HG03460 (cell line): ENCODE data around the gene CUX1.

ENCODE experiments used
- ATAC-seq: cut with Tn5 transposase; IDR thresholded peaks from one replicate; pipeline ENCODE4 v1.9.1; 2021; ENCODE audit not compliant: unreplicated experiment

Gene CUX1

DNA sequence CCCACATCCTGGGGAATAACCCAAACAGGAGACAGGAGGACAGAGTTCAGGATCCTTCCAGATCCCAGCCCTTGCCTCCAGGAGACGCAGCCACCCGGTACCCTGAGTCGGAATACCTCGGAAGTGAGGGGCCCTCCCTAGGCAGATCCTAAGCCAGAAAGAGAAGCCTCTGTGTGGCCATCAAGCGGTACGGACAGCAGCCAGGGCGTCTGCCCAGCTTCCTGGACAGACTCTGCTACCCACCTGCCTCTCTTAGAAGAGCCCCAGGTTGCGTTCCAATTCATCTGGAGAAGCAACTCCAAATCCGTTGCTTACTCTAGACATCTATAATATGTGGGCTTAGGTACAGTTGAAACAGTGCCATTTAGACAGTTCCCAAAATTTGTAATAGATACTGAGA is 249.1 kb downstream of the CUX1 start:
- ATAC-seq: no peak

DNA sequence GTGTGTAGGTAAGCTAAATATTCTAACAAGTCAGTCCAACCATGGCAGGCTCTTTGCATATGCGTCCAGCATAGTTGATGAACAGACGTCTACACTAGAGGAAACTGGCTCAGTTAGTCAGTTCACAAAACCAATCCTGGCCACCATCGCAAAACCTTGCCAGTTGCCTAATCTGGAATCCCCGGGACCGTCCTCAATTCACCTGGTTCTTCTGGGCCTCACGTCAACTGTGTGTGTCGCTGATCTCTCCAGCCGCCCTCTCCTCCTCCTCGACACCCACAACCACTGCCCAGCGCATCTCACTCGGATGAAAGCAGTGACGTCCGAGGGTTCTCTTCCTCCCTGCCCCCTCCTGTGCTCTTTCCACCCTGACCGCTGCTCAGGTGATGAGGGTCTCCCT is 251.4 kb downstream of the CUX1 start:
- ATAC-seq: no peak

DNA sequence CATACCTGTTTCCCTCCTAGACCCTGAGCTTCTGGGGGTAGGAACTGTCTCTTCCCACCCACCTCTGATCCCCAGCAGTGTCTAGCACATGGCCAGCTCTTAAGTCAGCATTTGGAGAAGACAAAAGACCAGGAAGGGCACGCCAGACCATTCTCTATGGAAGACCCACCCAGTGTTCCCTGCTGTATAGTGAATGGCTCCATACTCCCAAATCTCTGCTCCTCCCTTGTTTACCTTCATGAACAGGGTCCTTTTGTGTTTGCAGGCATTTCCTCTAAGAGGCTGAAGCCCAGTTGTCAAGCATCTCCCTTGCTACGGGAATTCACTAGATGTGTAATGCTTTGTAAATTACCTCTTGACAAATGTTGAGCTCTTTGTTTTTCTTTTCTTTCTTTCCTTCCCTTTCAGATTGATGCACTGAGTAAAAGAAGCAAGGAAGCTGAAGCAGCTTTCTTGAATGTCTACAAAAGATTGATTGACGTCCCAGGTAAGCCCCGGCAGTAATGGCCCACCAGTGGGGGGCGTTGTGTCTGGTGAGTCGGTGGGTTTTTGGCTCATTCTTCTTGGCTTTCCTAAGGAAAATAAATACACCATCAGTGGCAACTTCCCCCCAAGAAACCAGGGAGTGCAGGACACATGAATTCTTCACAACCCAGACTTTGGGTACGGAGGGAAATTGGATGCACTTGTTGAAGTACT is 252.7 kb downstream of the CUX1 start:
- no peak for ATAC-seq

DNA sequence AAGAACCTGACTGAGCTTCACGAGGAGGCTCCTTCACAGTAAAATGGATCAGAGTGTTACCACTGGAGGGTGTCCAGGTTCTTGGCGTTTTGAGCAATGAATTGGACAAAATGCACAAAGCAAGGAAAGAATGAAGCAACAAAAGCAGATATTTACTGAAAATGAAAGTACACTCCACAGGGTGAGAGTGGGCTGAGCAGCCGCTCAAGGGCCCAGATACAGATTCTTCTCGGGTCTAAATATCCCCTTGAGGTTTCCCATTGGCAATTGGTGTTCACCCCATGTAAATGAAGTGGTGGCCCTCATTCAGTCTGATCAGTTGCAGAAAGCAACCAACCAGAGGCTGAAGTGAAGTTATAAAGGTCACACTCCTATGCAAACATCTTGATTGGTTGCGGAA is 254.6 kb downstream of the CUX1 start:
- no peak for ATAC-seq

DNA sequence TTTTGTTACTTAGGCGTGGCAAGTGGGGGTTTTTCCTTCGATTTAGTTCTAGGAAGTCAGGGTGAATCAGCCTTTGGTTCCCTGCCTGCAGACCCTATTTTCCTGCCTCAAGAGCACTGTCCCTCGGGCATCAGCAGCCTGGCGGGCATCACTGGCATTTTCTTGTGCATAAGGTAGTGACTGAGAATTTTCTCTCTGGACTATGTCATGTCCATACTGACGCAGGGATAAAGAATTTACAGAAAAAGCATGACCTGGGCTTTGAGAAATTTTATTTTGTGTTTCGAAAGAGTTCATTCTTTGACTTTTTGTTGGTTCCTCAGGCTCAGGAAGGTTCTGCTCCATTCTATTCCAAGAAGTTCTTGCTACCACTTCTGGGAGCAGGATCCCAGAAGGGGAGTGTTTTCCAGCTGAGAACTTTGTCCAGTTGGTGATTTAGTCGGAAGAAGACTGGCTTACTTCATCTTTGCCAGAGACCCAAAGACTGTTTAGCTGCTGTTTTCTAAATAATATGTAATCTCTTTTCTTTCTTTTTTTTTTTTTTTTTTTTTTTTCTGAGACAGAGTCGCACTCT is 255.3 kb downstream of the CUX1 start:
- no peak for ATAC-seq

DNA sequence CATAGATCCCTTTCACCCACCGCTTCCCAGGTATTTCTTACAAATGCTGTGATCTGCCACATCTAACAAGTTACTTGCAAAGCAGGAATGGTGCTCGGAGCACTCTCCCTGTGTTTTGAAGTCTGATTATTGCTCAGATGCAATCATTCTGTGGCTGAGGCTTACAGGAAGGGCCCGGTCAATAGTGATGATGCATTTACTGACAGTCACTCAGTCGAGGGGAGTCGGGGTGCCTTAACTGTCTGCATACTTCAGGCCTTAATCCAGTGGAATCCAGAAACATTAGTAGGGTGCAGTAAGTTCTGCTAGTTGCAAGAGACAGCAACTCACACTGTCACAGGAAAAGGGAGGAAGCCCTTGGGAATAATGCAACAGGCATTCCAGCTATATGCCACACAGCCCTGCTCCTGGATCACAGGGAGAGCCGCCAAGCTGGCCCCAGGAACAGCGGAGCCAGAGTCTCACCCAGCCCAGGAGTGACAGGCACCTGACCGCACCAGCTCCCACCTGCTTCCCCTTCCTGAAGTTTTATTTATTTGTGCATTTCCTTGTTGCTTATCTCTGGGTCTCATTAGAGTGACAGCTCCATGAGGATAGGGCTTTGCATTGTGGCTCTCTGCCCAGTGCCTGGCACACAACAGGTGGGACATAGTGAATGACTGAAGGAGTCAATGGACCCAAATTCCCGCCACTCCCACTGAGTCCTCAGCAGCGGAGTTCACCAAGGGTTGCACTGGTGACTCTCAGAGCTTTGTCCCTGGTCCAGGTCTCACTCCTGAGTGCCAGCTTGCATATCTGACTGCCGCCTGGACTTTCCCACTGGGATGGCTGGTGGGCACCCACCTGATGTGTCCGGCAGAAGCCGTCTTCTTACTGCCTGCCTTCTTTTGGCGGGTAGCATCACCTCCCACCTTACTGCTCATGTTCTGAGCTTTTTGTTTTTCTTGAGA is 256.8 kb downstream of the CUX1 start:
- no peak for ATAC-seq

DNA sequence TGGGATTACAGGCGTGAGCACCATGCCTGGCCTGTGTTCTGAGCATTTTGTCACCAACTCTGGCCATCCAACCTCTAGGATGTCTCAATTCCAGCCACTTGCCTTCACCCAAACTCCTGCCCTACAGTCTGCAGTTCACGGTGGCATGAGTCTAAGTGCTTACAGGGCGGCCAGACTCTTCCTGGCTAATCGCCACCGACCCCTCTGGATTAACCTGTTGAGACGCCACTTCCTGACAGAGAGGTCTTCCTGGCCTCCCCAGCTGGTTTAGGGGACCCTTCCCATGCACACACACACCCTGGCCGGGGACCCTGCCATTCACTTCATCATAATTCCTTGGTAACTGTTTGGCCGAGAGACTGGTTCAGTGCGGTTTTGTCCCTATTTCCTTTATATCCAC is 257.7 kb downstream of the CUX1 start:
- no peak for ATAC-seq

DNA sequence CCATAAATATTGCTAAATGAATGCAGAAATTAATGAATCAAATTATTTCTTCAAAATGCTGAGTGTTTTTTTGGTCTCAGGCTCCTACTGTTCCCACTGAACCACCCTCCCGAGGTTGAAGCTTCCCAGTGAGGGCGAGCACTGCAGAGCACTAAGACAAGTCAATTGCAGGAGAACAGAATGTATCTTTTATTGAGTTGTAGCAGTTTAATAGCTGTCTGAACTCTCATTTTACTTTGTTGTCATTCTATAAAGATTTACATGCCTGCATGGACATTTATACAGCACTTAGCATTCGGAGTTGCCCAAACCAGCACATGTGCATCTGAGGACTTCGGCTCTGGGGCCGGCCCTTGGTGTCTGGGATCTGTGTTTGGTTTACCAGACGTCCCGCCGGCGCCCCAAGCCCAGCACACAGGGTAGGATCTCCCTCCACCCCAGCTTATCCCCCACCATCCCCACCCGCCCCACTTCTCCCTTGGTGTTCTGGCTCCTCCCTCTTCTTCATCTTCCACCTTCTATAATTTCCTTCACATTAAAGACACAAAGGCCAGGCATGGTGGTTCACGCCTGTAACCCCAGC is 258.2 kb downstream of the CUX1 start:
- ATAC-seq: no peak

DNA sequence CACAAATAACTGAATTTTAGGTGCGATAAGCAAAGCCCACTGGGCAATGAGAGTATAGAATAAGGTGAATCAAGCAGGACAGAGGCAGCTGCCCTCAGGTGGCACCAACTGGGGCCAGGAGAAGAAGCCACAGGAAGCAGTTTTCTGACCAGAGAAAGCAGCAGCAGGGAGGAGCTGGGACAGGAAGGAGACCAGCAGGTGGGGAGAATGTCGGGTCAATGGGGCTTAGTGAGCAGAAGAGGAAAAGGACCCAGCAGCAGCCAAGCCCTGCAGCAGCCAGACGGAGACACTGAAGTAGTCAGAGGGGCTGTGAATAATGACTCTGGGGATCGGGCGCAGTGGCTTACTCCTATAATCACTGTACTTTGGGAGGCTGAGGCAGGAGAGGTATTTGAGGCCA is 259.7 kb downstream of the CUX1 start:
- ATAC-seq: no peak

DNA sequence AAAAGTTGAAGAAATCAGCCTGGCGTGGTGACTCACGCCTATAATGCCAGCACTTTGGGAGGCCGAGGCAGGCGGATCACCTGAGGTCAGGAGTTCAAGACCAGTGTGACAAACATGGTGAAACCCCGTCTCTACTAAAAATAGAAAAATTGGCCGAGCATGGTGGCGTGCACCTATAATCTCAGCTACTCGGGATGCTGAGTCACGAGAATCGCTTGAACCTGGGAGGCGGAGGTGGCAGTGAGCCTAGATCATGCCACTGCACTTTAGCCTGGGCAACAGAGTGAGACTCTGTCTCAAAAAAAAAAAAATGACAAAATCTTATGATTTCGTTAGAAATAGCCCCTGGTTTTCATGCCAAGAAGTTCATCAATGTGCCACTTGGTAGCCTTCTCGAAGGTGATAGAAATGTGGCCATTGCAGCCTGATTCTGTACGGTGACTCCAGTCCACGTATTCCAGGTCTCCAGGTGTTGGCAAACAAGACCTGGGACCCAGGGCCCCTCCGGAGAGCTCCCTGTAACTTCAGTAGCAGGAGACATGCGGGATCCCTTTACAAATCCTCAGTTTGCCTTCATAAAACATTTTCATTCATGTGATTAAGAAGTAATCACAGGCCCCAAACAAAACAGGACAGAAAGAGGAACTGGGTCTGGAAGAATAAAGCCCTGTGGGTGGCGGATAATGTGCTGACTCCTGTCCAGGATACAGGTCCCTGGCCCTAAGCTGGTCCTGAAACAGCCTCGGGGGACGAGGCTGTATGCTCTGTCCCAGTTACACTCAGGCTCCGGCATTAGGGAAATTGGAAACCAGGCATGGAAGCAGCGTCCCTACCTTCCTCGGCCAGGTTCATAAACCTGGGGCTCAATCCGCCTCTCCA is 262.0 kb downstream of the CUX1 start:
- ATAC-seq: no peak

DNA sequence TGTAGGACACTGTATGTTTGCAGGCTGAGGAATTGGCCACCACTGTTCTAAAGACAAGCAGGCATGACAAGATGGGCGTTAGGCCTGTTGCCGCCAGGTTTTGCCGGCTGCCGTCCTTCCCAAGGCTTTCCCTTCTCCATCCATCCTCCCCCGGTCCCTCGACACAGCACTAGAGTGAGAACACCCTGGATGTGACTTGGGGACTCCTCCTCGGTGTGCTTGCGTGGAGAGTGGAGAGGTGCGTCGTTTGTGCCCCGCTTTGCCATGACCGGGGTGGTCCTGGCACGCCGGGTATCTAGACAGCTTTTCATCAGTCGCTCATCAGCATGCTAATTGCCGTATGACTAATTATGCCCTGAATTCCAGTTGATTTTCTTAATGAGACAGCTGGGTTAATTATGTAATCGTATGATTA is 262.6 kb downstream of the CUX1 start:
- ATAC-seq: no peak

DNA sequence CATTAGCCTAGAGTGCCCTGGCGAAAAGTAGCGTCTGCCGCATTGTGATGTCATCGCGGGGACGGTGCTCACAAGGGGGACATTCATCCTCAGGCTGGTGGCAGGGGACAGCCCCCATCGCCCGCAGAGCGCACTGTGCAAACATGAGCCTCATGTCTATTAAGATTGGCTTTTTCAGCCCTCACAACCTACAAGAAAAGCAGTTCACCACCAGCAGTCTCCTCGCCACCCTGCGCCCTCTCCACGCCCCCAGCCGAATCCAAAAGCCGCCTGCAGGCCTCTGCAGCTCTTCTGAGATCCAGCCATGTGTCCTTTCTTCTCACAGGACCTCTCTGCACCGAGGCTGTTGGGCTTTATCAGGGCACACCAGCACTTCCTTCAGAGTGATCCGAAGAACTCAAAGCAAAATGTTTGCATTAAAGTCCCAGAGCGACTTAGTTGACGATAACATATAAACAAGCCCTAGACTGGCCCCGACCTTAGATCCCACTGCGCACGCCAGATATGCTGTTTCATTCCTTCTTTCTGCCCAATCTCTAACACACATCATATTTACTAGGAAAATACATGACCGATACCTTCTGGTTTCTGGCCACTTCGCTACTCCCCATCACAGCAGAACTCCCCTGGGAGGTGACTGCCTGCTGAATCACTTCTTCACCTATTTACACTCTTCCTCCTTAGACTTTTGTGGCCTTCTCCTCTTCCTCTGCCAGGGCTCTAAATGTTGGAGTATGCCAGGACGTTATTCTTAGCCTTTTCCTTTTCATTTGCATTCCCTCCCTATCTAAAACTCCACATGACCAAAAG is 263.2 kb downstream of the CUX1 start:
- no peak for ATAC-seq

DNA sequence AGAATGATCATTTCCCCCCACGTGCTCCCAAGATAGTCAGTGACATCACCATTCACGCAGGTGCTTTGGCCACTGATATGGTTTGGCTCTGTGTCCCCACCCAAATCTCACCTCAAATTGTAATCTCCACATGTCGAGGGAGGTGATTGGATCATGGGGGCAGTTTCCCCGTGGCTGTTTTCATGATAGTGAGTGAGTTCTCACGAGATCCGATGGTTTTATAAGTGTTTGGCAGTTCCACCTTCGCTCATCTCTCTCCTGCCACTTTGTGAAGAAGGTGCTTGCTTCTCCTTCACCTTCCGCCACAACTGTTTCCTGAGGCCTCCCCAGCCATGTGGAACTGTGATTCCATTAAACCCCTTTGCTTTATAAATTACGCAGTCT is 263.8 kb downstream of the CUX1 start:
- ATAC-seq: no peak

DNA sequence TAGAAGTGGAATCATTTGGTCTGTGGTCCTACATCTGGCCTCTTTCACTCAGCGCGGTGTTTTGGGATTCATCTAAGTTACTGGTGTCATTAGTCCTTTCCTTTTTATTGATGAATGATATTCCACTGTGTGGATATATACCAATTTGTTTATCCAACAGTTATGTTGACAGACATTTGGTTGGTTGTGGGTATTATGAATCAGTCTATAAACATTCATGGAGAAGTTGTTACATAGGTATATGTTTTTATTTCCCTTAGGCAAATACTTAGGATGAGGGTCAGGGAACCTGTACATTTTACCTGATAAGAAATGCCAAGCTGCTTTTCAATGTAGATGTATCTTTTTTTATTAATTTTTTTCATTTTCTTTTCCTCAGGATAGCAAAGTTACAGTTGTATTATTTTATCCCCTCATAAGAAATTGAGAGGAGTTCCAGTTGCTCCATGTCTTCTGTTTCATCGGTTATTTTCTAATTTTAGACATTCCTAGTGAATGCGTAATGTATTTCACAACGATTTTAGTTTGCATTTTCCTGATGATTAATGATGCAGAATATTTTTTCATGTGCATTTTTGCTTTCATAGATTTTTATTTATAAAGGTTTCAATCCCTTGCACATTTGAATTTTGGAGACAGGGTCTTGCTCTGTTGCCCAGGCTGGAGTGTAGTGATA is 265.4 kb downstream of the CUX1 start:
- no peak for ATAC-seq

DNA sequence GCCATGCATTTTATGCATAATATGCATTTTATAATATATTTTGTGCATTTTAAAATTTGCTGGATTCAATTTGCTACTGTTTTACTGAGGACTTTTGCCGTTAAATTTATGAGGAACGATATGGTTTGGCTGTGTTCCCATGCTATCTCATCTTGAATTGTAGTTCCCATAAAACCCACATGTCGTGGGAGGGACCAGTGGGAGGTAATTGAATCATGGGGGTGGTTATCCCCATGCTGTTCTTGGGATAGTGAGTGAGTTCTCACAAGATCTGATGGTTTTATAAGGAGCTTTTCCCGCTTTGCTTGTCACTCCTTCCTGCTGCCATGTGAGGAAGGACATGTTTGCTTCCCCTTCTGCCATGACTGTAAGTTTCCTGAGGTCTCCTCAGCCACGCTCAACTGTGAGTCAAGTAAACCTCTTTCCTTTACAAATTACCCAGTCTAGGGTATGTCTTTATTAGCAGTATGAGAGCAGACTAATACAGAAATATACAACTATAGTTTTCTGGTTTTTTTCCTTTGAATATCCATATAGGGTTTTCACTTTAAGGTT is 267.9 kb downstream of the CUX1 start:
- ATAC-seq: no peak

DNA sequence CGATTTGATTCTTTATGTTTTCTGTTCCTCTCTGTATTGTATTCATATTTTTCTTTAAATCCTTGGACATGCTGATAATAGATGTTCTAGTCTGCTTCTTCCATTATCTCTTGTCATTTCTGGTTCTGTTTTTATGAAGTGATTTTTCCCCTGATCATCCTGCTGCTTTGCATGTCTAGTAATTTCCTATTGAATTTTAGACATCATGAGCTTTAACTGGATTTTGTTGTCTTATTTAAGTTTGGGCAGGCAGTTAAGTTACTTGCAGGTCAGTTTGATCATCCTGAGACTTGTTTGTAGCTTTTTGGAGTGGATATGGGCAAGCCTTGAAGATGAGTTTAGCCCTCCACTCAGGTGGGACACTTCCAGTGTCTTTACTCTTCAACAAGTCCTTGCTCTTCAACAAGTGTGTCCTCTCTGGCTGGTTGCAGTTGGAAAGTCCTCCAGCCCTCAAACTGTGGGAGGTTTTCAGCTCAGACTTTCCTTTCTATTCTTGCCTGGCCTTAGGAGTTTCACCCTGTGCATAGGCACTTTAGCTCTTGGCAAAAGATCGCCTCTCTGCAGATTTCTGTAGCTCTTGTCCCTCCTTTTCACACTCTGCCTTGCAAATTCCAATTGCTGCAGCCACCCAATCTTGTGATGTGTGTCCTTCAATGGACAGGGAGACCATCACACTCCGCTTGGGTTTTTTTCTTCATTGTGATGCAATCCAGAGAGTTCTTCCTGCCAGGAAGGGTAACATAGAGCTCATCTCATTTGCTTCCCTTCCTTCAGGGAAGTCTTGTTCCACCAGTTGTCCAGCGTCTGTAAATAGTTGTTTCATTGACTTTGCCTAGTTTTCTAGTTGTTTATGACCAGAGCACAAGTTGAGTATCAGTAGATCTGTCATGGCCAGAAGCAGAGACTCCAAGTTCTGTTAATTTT is 272.0 kb downstream of the CUX1 start:
- ATAC-seq: no peak

DNA sequence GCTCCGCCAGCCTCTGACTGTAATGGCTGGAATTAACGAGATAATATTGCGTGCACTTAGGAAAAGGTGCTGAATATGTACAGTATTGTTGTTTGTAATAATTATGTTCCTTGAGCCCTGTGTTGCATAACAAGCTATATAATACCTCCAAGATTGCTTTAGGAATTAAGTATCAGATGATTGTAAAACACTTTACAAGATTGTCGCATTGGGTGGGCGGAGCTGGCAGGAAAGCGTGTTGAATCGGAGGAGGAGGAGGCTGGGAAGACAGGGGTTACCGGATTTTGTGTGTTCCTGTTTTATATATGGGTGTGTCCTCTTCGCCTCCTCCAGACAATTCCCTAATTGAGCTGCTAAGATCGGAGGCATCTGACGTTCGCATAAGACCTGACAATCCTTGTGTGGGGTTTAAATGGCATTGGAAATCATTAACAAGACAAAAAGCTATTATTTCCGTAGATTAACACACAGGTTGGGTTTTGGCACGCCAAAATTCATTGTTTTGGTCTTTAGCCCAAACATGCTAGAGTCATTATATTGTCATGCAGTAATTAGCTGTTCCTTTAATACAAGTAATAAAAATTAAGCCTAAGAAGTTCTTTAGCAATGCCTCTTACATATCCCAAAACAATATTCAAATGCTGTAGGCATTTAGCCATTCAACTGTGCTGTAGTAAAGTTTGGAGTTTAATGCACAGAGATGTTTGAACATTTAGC is 276.3 kb downstream of the CUX1 start:
- no peak for ATAC-seq
